ENCODE data around the gene MLF2.
A peak's percentile ranks its signal among the peaks of the same experiment; 100 is the strongest.
"Not testable (repeated sequence)": the region's sequence is repeated elsewhere in the genome, so short reads cannot be mapped to it uniquely, and the experiment has no call there.

MLF2 gene

DNA sequence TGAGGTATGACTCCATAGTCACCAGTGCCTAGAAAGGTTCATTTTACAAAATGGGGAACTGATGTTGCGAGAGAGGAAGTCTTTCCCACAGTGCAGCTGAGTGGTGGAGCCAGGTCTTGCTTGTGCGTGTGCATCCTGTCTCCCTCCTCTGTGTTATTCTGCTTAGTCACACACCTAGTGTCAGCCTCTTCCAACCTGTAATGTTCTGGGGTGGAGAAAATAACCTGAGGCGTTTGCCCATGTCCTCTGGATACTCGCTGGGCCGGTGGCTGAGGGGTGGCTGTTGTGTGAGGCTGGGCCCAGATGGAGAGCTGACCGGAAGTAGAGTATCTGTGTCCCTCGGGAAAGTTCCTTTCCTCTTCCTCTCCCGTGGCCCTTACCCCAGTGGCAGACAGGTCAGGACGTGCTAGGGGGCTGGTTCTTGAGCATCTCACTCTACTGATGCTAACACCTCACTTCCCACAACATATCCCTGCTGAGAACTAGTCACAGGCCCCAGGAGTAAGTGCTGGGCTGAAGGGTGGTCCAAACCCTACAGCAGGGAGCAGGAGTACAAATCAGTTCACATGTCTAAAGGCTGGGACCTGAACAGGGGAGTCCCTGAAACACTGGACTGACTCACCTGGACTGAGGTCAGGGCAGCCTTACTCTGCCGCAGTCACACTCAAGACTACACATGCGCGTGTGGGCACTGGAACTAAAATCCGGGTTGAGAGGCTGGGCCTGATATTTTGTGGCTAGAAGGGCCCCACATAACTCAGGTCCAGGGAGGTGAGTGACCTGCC is 7.0 kb downstream of the MLF2 start:
- no peak for TF ChIP-seq CTCF (IDR thresholded peaks at IDR 0.05)
- no peak overlapping the region for H3K4me3 ChIP-seq
- DNase-seq (ENCODE audit: low spot score), result no peak
- peak overlapping the region in 1 of 2 donors; percentile 57 for H3K27ac ChIP-seq

GRCh38 chr12:6743300-6743699 is 9.6 kb downstream of the MLF2 start:
- not testable (repeated sequence) for H3K4me3 ChIP-seq; DNase-seq (ENCODE audit: low spot score); H3K27ac ChIP-seq

DNA sequence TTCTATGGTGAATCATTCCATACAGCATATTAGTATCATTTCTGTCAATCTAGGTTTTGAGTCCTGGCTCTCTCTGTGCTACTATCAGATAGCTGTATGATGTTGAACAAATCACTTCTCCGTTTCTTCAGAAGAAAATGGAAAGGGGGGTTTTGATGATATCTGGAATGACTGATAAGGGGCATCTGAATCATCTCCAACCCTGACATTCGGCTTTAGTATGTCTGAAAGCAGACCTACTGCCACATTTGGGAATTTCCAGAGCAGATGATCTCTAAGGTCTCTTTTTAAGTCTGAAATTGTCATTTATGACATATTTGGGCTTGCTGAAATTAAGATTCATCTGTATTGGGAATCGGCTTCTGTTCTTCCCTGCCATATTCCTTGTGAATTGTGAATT is 10.1 kb downstream of the MLF2 start:
- DNase-seq (ENCODE audit: low spot score), result no peak
- no peak overlapping the region for H3K27ac ChIP-seq
- no peak overlapping the region for H3K4me3 ChIP-seq
- TF ChIP-seq CTCF (IDR thresholded peaks at IDR 0.05), result no peak

GRCh38 chr12:6742080-6742479 is 10.9 kb downstream of the MLF2 start:
- not testable (repeated sequence) for H3K27ac ChIP-seq; DNase-seq (ENCODE audit: low spot score); H3K4me3 ChIP-seq

- Histone ChIP-seq H3K4me3 (no peak overlapping the region), H3K27ac (no peak overlapping the region)
- no peak for TF ChIP-seq CTCF (IDR thresholded peaks at IDR 0.05)
- no peak for DNase-seq (ENCODE audit: low spot score)
These were observed 16.2 kb downstream of the MLF2 start for GRCh38 chr12:6736754-6737153.

DNA sequence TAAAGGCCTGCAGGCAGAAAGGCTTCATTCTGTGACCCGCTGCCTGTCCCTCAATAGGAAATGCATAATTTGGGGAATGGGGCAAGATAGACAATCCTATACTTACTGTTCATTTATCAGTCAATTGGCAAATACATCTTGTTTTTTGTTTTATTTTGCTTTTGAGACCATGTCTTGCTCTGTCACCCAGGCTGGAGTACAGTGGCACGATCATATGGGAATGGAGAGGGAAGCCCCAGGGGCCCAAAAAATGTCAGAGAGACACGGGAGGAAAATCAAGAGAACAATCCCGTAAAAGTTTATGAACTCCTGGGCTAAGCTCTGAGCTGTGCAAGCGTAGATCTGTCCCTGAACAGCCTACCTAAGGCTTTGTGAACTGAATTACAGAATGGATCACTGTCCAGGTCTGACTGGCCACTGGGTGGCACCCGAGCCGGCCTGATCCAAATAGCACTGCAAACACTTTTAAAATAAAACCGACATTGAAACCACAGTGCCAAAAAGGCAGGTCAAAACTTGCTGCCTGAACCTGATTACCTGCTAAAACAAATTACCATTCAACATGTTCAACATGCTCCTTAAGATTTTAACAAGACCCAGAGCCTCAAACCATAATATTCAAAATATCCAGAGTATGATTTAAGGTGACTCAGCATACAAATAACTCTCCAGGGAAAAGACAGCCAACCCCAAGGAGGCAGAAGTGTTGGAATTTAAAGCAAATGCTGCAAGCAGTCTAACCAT is 17.3 kb downstream of the MLF2 start:
- Histone ChIP-seq H3K4me3 (no peak overlapping the region), H3K27ac (peak overlapping the region in 1 of 2 donors; percentile 31)
- no peak for DNase-seq (ENCODE audit: low spot score)
- TF ChIP-seq CTCF (IDR thresholded peaks at IDR 0.05), result peak; percentile 52

DNA sequence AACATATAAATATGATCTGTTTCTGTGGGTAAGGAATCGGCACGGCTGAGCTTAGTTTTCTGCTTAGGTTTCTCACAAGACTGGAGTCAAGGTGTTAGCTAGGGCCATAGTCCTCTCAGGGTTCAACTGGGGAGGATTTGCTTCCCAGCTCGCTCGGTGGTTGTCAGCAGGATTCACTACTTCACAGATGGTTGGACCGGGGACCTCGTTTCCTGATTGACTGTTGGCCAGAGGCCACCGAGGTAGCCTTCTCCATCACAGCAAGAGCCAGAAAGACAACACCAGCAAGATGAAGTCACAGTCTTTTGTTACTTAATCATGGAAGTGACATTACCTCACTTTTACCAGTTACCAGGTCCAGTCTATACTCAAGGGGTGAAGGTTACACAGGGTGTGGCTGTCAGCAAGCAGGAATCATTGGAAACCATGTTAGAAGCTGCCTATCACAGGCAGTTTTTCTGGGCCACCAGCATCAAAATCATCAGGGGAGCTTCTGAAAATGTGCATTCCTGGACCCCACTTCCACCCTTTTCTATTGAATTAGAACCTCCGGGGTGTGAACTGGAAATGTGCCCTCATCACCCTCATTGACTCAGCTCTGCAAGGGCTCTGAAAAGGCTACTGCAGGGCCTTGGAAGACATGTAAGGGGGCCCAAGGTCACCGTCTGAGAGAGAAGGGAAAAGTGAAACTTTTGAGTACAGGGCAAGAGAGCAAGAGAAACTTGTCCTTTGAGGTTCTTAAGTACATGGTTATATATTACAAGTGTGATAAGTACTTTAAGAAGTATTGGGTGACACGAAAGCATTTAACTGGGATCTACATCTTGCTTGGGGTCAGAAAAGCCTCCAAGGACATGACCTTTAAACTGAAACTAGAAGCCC is 18.2 kb downstream of the MLF2 start:
- TF ChIP-seq CTCF (IDR thresholded peaks at IDR 0.05), result no peak
- no peak for DNase-seq (ENCODE audit: low spot score)
- Histone ChIP-seq H3K27ac (no peak overlapping the region), H3K4me3 (no peak overlapping the region)
